GM21528 (cell line): ENCODE data around the gene SUSD6.
"Not testable (repeated sequence)": the region's sequence is repeated elsewhere in the genome, so short reads cannot be mapped to it uniquely, and the experiment has no call there.

Experiments
- ATAC-seq: cut with Tn5 transposase; IDR thresholded peaks from one replicate; pipeline ENCODE4 v1.9.1; 2021; ENCODE audit warnings: mild to moderate bottlenecking, moderate library complexity; ENCODE audit not compliant: unreplicated experiment, low FRiP score

Gene SUSD6

GRCh38 chr14:69647213-69647612 is 35.8 kb downstream of the SUSD6 start:
- no peak for ATAC-seq

- ATAC-seq = not testable (repeated sequence)
Measured at GRCh38 chr14:69647642-69648041, 36.2 kb downstream of the SUSD6 start.

- ATAC-seq = no peak
Measured at GRCh38 chr14:69648480-69649451, 37.4 kb downstream of the SUSD6 start.

- no peak for ATAC-seq
Measured at GRCh38 chr14:69650948-69651369, 39.6 kb downstream of the SUSD6 start.

- ATAC-seq = no peak
Measured at GRCh38 chr14:69651664-69652063, 40.3 kb downstream of the SUSD6 start.

- no peak for ATAC-seq
Measured at GRCh38 chr14:69652942-69653684, 41.7 kb downstream of the SUSD6 start.

GRCh38 chr14:69654116-69654515 is 42.7 kb downstream of the SUSD6 start:
- ATAC-seq = no peak

GRCh38 chr14:69657950-69658355 is 46.6 kb downstream of the SUSD6 start:
- ATAC-seq = no peak

- ATAC-seq = no peak
Measured at GRCh38 chr14:69658664-69659261, 47.4 kb downstream of the SUSD6 start.

GRCh38 chr14:69660344-69661193 is 49.2 kb downstream of the SUSD6 start:
- ATAC-seq = no peak

GRCh38 chr14:69661194-69661537 is 49.8 kb downstream of the SUSD6 start:
- ATAC-seq = no peak

- no peak for ATAC-seq
Measured at GRCh38 chr14:69662636-69663299, 51.4 kb downstream of the SUSD6 start.

- no peak for ATAC-seq
Measured at GRCh38 chr14:69663300-69663643, 51.9 kb downstream of the SUSD6 start.

GRCh38 chr14:69664265-69664664 is 52.9 kb downstream of the SUSD6 start:
- no peak for ATAC-seq

GRCh38 chr14:69664865-69665526 is 53.6 kb downstream of the SUSD6 start:
- no peak for ATAC-seq

GRCh38 chr14:69665631-69666030 is 54.2 kb downstream of the SUSD6 start:
- ATAC-seq = no peak

- ATAC-seq = no peak
Measured at GRCh38 chr14:69666112-69666511, 54.7 kb downstream of the SUSD6 start.

GRCh38 chr14:69666690-69667211 is 55.4 kb downstream of the SUSD6 start:
- no peak for ATAC-seq

- ATAC-seq = peak; percentile 28
Measured at GRCh38 chr14:69667938-69668335, 56.5 kb downstream of the SUSD6 start.
